HEK293T (cell line): ENCODE data around the gene MS4A1.
A peak's percentile ranks its signal among the peaks of the same experiment; 100 is the strongest.

Experiments
- CTCF ChIA-PET: fragments of 350-600 bp; formaldehyde crosslinking; extraction: SDS; loops from one replicate; lab custom pipeline; 2021; ENCODE audit warnings: antibody characterized with exemption, inconsistent platforms; lab: Yijun Ruan, JAX
- POLR2A ChIA-PET: fragments of 350-600 bp; formaldehyde crosslinking; extraction: SDS; loops from one replicate; lab custom pipeline; 2020; ENCODE audit warnings: antibody characterized with exemption, inconsistent platforms; lab: Yijun Ruan, JAX
- DNase-seq: peaks from one replicate; pipeline ENCODE4 v3.0.0; 2012; ENCODE audit warnings: mixed read lengths; ENCODE audit errors: extremely low spot score
- ARNT ChIP-seq: fragments of 450-650 bp; IDR thresholded peaks from 2 replicates; pipeline ENCODE4 v1.6.1; 2017; ENCODE audit warnings: mild to moderate bottlenecking
- BHLHE40 ChIP-seq: fragments of 450-650 bp; IDR thresholded peaks from 2 replicates; pipeline ENCODE4 v1.6.1; 2016; ENCODE audit warnings: mild to moderate bottlenecking, moderate library complexity, borderline replicate concordance
- CTBP1 ChIP-seq: fragments of 450-650 bp; IDR thresholded peaks from 2 replicates; pipeline ENCODE4 v1.6.1; 2016; ENCODE audit warnings: borderline replicate concordance
- ELF4 ChIP-seq: fragments of 450-650 bp; IDR thresholded peaks from 2 replicates; pipeline ENCODE4 v1.6.1; 2017; ENCODE audit warnings: antibody characterized with exemption
- FOXA1 ChIP-seq: fragments of 450-650 bp; IDR thresholded peaks from 2 replicates; pipeline ENCODE4 v1.6.1; 2016; ENCODE audit warnings: mild to moderate bottlenecking
- FOXK2 ChIP-seq: fragments of 450-650 bp; IDR thresholded peaks from 2 replicates; pipeline ENCODE4 v1.6.1; 2016; ENCODE audit warnings: mild to moderate bottlenecking
- FOXM1 ChIP-seq: fragments of 450-650 bp; IDR thresholded peaks from 2 replicates; pipeline ENCODE4 v1.6.1; 2017; ENCODE audit warnings: mild to moderate bottlenecking, borderline replicate concordance
- HDGF ChIP-seq: fragments of 450-650 bp; IDR thresholded peaks from 2 replicates; pipeline ENCODE4 v1.6.1; 2017; ENCODE audit warnings: antibody characterized with exemption, borderline replicate concordance
- L3MBTL2 ChIP-seq: fragments of 450-650 bp; conservative IDR thresholded peaks from 2 replicates; pipeline ENCODE4 v1.6.1; 2016; ENCODE audit warnings: mild to moderate bottlenecking
- LEF1 ChIP-seq: fragments of 450-650 bp; IDR thresholded peaks from 2 replicates; pipeline ENCODE4 v1.6.1; 2017; ENCODE audit warnings: mild to moderate bottlenecking, borderline replicate concordance
- NFRKB ChIP-seq: fragments of 450-650 bp; IDR thresholded peaks from 2 replicates; pipeline ENCODE4 v1.6.1; 2016; ENCODE audit warnings: mild to moderate bottlenecking, moderate library complexity
- PKNOX1 ChIP-seq: fragments of 450-650 bp; IDR thresholded peaks from 2 replicates; pipeline ENCODE4 v1.6.1; 2016
- SP1 ChIP-seq: fragments of 450-650 bp; IDR thresholded peaks from 2 replicates; pipeline ENCODE4 v1.6.1; 2017
- SUZ12 ChIP-seq: fragments of 450-650 bp; IDR thresholded peaks from 2 replicates; pipeline ENCODE4 v1.6.1; 2016; ENCODE audit warnings: mild to moderate bottlenecking
- TARDBP ChIP-seq: fragments of 450-650 bp; IDR thresholded peaks from 2 replicates; pipeline ENCODE4 v1.6.1; 2016
- ZNF384 ChIP-seq: fragments of 450-650 bp; IDR thresholded peaks from 2 replicates; pipeline ENCODE4 v1.6.1; 2016

MS4A1 gene

DNA sequence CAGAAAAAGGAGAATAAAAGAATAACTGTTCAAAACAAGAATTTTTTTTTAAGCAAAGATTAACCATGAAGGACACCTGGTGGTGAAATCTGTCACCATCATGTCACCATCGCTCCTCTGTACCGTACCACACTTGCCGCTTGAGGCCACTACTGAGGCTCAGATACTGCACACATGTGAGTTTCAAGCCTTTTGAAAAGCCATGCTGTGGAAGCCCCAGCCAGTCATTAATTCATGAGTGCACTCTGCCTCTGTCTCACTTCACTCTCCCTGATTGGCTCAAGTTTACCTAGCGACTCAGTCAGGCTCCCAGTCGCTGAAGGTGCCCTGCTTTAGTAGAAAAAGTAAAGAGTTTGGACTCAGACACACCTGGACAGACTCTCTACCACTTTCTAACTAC is 30.3 kb downstream of the MS4A1 start:
- ChIA-PET CTCF (no interaction called here), POLR2A (no interaction called here)
- DNase-seq: peak; percentile 39
- TF ChIP-seq LEF1 (no peak), FOXM1 (no peak), ARNT (no peak)

GRCh38 chr11:60492488-60493009 is 36.9 kb downstream of the MS4A1 start, which contains the start of gene MS4A12:
Gene MS4A12, plus strand, starts transcription at chr11:60492778. Its CDS starts 4,541 bp downstream, at chr11:60497319.
- ChIA-PET CTCF (no interaction called here), POLR2A (no interaction called here)
- no peak for TF ChIP-seq ARNT
- no peak for TF ChIP-seq LEF1
- no peak for TF ChIP-seq FOXK2
- TF ChIP-seq TARDBP: no peak
- TF ChIP-seq HDGF: no peak
- TF ChIP-seq FOXM1: no peak
- no peak for TF ChIP-seq PKNOX1
- TF ChIP-seq ZNF384: no peak
- TF ChIP-seq ELF4: no peak
- no peak for TF ChIP-seq SP1
- no peak for TF ChIP-seq BHLHE40
- TF ChIP-seq CTBP1: no peak
- TF ChIP-seq NFRKB: no peak
- TF ChIP-seq FOXA1: no peak
- TF ChIP-seq SUZ12: no peak
- DNase-seq: no peak

GRCh38 chr11:60493454-60493853 is 37.8 kb downstream of the MS4A1 start:
- POLR2A ChIA-PET: no interaction called here
- DNase-seq: no peak
- TF ChIP-seq ARNT (no peak), HDGF (no peak), SUZ12 (no peak), ZNF384 (no peak)
- CTCF ChIA-PET: no interaction called here

DNA sequence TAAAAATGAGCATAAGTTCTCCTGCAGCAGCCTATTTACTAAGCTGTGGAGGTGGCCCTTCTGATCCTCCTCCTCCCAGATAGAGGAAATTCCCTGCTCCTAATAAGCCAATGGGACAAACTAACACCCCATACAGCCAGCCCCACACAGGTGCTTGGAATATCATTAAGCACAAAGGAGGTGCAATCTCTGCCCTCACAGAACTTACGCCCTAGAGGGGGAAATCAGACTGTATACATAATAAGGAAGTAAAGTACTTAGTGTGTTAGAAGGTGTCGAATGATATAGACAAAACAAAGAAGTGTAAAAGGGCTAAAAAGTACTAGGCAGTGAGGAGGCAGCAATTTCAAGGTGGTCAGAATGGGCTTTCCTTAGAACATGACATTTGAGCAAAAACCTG is 42.8 kb downstream of the MS4A1 start:
- ChIA-PET POLR2A (no interaction called here), CTCF (no interaction called here)
- TF ChIP-seq FOXM1: no peak
- TF ChIP-seq ELF4: no peak
- no peak for TF ChIP-seq ZNF384
- no peak for TF ChIP-seq L3MBTL2
- TF ChIP-seq FOXA1: no peak
- TF ChIP-seq PKNOX1: no peak
- no peak for TF ChIP-seq ARNT
- no peak for TF ChIP-seq FOXK2
- no peak for TF ChIP-seq BHLHE40
- no peak for TF ChIP-seq SP1
- TF ChIP-seq LEF1: no peak
- no peak for TF ChIP-seq HDGF
- TF ChIP-seq NFRKB: no peak
- TF ChIP-seq SUZ12: no peak
- no peak for TF ChIP-seq TARDBP
- no peak for TF ChIP-seq CTBP1
- no peak for DNase-seq

DNA sequence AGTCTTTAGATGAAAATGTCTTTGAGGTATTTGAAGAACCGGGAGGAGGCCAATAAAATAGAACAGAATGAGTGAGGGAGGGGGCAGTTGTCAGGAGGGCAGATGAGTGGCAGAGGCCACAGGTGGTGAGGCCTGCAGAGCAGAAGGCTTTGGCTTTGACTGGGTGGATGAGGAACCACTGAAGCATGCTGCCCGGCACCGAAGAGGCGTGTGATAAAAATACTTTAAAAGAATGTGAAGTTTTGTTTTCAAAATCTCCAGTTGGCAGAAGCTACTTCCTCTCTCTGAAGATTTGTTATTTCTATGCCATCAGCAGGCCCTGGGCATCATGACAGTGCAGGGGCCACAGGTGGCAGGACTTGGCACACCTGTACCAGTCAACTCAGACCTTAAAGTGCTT is 43.2 kb downstream of the MS4A1 start:
- POLR2A ChIA-PET: no interaction called here
- CTCF ChIA-PET: no interaction called here
- no peak for TF ChIP-seq PKNOX1
- TF ChIP-seq NFRKB: no peak
- TF ChIP-seq ELF4: no peak
- no peak for TF ChIP-seq FOXM1
- no peak for TF ChIP-seq ARNT
- no peak for TF ChIP-seq LEF1
- no peak for TF ChIP-seq CTBP1
- TF ChIP-seq SP1: no peak
- no peak for TF ChIP-seq L3MBTL2
- TF ChIP-seq FOXA1: no peak
- no peak for TF ChIP-seq HDGF
- no peak for TF ChIP-seq TARDBP
- no peak for TF ChIP-seq BHLHE40
- no peak for TF ChIP-seq SUZ12
- no peak for TF ChIP-seq ZNF384
- no peak for TF ChIP-seq FOXK2
- no peak for DNase-seq

- CTCF ChIA-PET: no interaction called here
- no peak for TF ChIP-seq SUZ12
- TF ChIP-seq LEF1: no peak
- no peak for TF ChIP-seq NFRKB
- POLR2A ChIA-PET: no interaction called here
- no peak for DNase-seq
These were observed 44.7 kb downstream of the MS4A1 start for GRCh38 chr11:60500276-60500910.
